Gastroesophageal sphincter (tissue), 4 donors: ENCODE data around the gene SCFD2. TPM values are rescaled to one million over a fixed set of nuclear protein-coding genes. Genes with fewer than 3 reads are reported as not detected.

Experiments
- ATAC-seq: fragments of 150-250 bp; one replicate; pipeline ENCODE4 v1.9.1; 2016; ENCODE audit warnings: mild to moderate bottlenecking, moderate library complexity
- H3K27ac ChIP-seq, 4 donors: fragments of 200-600 bp; sonication (generic) in 3 of 4; 1 replicate in 3 of 4; 2 replicates in 1 of 4; pipeline ENCODE4 v1.5.1; 2016 to 2019
- H3K27me3 ChIP-seq: fragments of 200-600 bp; sonication (generic); one replicate; pipeline ENCODE4 v1.5.1; 2019
- H3K36me3 ChIP-seq, 2 donors: fragments of 200-600 bp; sonication (generic); one replicate each; pipeline ENCODE4 v1.5.1; 2019; ENCODE audit warnings: control low read depth in 1 of 2
- H3K4me1 ChIP-seq, 3 donors: fragments of 200-600 bp; sonication (generic); 1 replicate in 2 of 3; 2 replicates in 1 of 3; pipeline ENCODE4 v1.5.1; 2016 to 2019; ENCODE audit warnings: control low read depth in 2 of 3
- H3K4me3 ChIP-seq, 2 donors: fragments of 200-600 bp; sonication (generic); one replicate each; pipeline ENCODE4 v1.5.1; 2019; ENCODE audit warnings: mild to moderate bottlenecking in 1 of 2, moderate library complexity in 1 of 2
- H3K9me3 ChIP-seq, 3 donors: fragments of 200-600 bp; sonication (generic); one replicate each; pipeline ENCODE4 v1.5.1; 2017 to 2019; ENCODE audit warnings: control low read depth in 2 of 3
- CTCF ChIP-seq, 4 experiments: fragments of 200-600 bp in 2 of 4; fragments of 450-650 bp in 2 of 4; sonication (generic) in 1 of 4; IDR thresholded peaks; one replicate each; pipeline ENCODE4 v1.5.1; 2017 to 2019; ENCODE audit warnings: antibody characterized with exemption in 4 of 4, mild to moderate bottlenecking in 2 of 4, moderate library complexity in 2 of 4
- EP300 ChIP-seq: sonication (generic); formaldehyde crosslinking; IDR thresholded peaks from one replicate; pipeline ENCODE4 v1.6.1; 2017; ENCODE audit warnings: antibody characterized with exemption, mild to moderate bottlenecking
- POLR2A ChIP-seq, 2 donors: fragments of 450-650 bp; IDR thresholded peaks; one replicate each; pipeline ENCODE4 v1.6.1; 2017; ENCODE audit warnings: antibody characterized with exemption in 2 of 2, mild to moderate bottlenecking in 2 of 2, moderate library complexity in 1 of 2
- POLR2AphosphoS5 ChIP-seq: sonication (generic); formaldehyde crosslinking; IDR thresholded peaks from one replicate; pipeline ENCODE4 v1.6.1; 2017; ENCODE audit warnings: antibody characterized with exemption
- WGBS, 2 donors: methylation state at CpG; one replicate each; pipeline ENCODE4 v1.1.5; 2018; ENCODE audit warnings: low coverage in 1 of 2; 5-methylcytosine and 5-hydroxymethylcytosine counted together
- total RNA-seq, 4 donors: library from RNA; depleted of rRNA; stranded (reverse); fragments of >200 nt; gene quantifications; one replicate each; pipeline ENCODE4 v1.1.0, GENCODE V29; 2016

SCFD2 gene
- total RNA-seq, 4 donors from 2014 or later = 8.9 to 17.6 (median 14.6) TPM

DNA sequence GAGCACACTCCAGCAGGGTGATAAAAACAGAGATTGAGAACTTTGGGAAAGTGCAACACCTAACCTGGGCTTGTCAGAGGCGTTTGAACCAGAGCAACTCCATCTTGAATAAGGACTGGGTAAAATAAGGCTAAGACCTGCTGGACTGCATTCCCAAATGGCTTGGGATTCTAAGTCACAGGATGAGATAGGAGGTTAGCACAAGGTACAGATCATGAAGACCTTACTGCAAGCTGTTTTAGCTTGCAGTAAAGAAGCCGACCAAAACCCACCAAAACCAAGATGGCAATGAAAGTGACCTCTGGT is 43.9 kb downstream of the SCFD2 start:
- H3K27me3 ChIP-seq = no peaks in the 10 kb centered on the region
- H3K27ac ChIP-seq = peak overlapping the region in 1 of 4 donors; percentile 1
- H3K4me3 ChIP-seq = no peak overlapping the region
- no peaks in the 10 kb centered on the region for H3K9me3 ChIP-seq
- WGBS, 2 donors = 70 to 90% methylated on average over 2 of the region's 2 CpGs
- ATAC-seq = no peak
- H3K36me3 ChIP-seq = no peaks in the 10 kb centered on the region
- peaks cover 0 to 14% (median 0%) of the 10 kb centered on the region in 3 donors for H3K4me1 ChIP-seq
- TF ChIP-seq EP300 (no peak), POLR2AphosphoS5 (no peak), POLR2A (IDR thresholded peaks at IDR 0.05) (no peak), CTCF (IDR thresholded peaks at IDR 0.05) (no peak)

GRCh38 chr4:53321151-53321983 is 44.5 kb downstream of the SCFD2 start:
- Histone ChIP-seq H3K4me3 (no peak overlapping the region), H3K27me3 (no peaks in the 10 kb centered on the region), H3K9me3 (no peaks in the 10 kb centered on the region), H3K27ac (peak overlapping the region in 1 of 4 donors; percentile 1), H3K4me1 (peaks cover 0 to 14% (median 0%) of the 10 kb centered on the region in 3 donors), H3K36me3 (no peaks in the 10 kb centered on the region)
- no peak for TF ChIP-seq CTCF (IDR thresholded peaks at IDR 0.05)
- peak; percentile 31 for TF ChIP-seq POLR2AphosphoS5
- 10 to 61% methylated on average over 3 of the region's 3 CpGs for WGBS, 2 donors
- no peak for ATAC-seq

- Histone ChIP-seq H3K27me3 (no peaks in the 10 kb centered on the region), H3K4me1 (no peaks in the 10 kb centered on the region), H3K36me3 (no peaks in the 10 kb centered on the region), H3K4me3 (no peak overlapping the region), H3K9me3 (no peaks in the 10 kb centered on the region), H3K27ac (no peak overlapping the region)
- 75 to 80% methylated on average over 1 of the region's 1 CpG for WGBS, 2 donors
- no peak for ATAC-seq
- no peak for TF ChIP-seq EP300
- TF ChIP-seq CTCF (IDR thresholded peaks at IDR 0.05) = no peak
Measured at GRCh38 chr4:53315300-53315699, 50.6 kb downstream of the SCFD2 start.

- Histone ChIP-seq H3K36me3 (no peaks in the 10 kb centered on the region), H3K4me1 (peaks cover 0 to 7% (median 0%) of the 10 kb centered on the region in 3 donors), H3K27ac (no peak overlapping the region), H3K4me3 (no peak overlapping the region), H3K9me3 (no peaks in the 10 kb centered on the region), H3K27me3 (no peaks in the 10 kb centered on the region)
- 70 to 88% methylated on average over 4 of the region's 4 CpGs for WGBS, 2 donors
- TF ChIP-seq POLR2A (IDR thresholded peaks at IDR 0.05) (no peak), POLR2AphosphoS5 (no peak), EP300 (no peak), CTCF (IDR thresholded peaks at IDR 0.05) (no peak)
- no peak for ATAC-seq
Measured at GRCh38 chr4:53314252-53314651, 51.6 kb downstream of the SCFD2 start.

DNA sequence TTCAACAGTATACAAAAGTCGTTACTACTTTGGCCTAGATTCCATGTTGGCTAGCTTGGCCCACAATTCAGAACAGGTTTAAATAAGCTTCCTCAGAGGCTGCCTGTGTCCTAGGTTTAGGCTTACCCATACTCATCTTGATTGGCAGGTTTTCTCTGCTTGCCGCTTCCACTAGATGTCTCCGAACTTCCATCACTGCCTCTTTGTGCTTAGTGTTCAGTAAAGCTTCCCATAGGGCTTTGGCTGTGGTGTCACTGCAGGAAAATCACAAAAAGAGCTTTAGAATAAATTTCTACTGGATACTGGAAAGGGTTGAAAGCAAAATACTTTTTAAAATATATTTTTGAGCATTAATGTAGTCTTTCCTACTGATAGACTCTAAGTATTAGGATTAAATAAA is 52.4 kb downstream of the SCFD2 start:
- Histone ChIP-seq H3K27ac (no peak overlapping the region), H3K27me3 (no peaks in the 10 kb centered on the region), H3K9me3 (no peaks in the 10 kb centered on the region), H3K36me3 (no peaks in the 10 kb centered on the region), H3K4me1 (peaks cover 0 to 7% (median 0%) of the 10 kb centered on the region in 3 donors), H3K4me3 (no peak overlapping the region)
- 93 to 96% methylated on average over 3 of the region's 3 CpGs for WGBS, 2 donors
- TF ChIP-seq POLR2AphosphoS5 = no peak
- TF ChIP-seq POLR2A (IDR thresholded peaks at IDR 0.05) = no peak
- no peak for TF ChIP-seq EP300
- TF ChIP-seq CTCF (IDR thresholded peaks at IDR 0.05) = no peak
- ATAC-seq = no peak
